OCI-LY3 (cell line): ENCODE data around the gene SYT1.

Experiments
- H2AFZ ChIP-seq: fragments of 200-600, 300-600 bp; shearing (Covaris generic); 2 replicates; pipeline ENCODE4 v1.6.0; 2014; ENCODE audit warnings: antibody characterized with exemption, low read depth, low read length
- H3K27ac ChIP-seq: fragments of 200-600, 300-600 bp; sonication (generic); 2 replicates; pipeline ENCODE4 v1.5.1; 2014; ENCODE audit warnings: mild to moderate bottlenecking, low read length, moderate library complexity, mixed read lengths
- H3K27me3 ChIP-seq: fragments of 200-600, 300-600 bp; sonication (generic); 2 replicates; pipeline ENCODE4 v1.6.1; 2014; ENCODE audit warnings: low read depth, low read length, mixed read lengths
- H3K36me3 ChIP-seq: fragments of 200-600, 300-600 bp; sonication (generic); replicated peaks from 2 replicates; pipeline ENCODE3; 2014; ENCODE audit warnings: low read depth, low read length, mixed read lengths
- H3K4me1 ChIP-seq: fragments of 300-600, 200-600 bp; sonication (generic); 2 replicates; pipeline ENCODE4 v1.6.1; 2014; ENCODE audit warnings: low read length, mixed read lengths
- H3K4me2 ChIP-seq: fragments of 200-600, 300-600 bp; sonication (generic); 2 replicates; pipeline ENCODE4 v1.6.1; 2014; ENCODE audit warnings: low read length, mixed read lengths
- H3K4me3 ChIP-seq: fragments of 300-600, 200-600 bp; sonication (generic); 2 replicates; pipeline ENCODE4 v1.5.1; 2014; ENCODE audit warnings: antibody characterized with exemption, mild to moderate bottlenecking, low read length, moderate library complexity
- H3K79me2 ChIP-seq: fragments of 300-600, 200-600 bp; shearing (Covaris generic); 2 replicates; pipeline ENCODE4 v1.6.1; 2014; ENCODE audit warnings: mild to moderate bottlenecking, low read length, mixed read lengths
- H3K9ac ChIP-seq: fragments of 300-600, 200-600 bp; shearing (Covaris generic); 2 replicates; pipeline ENCODE4 v1.6.0; 2014; ENCODE audit warnings: mild to moderate bottlenecking, low read length, moderate library complexity
- H3K9me3 ChIP-seq: fragments of 200-600, 300-600 bp; shearing (Covaris generic); 2 replicates; pipeline ENCODE4 v1.6.1; 2014; ENCODE audit warnings: low read length, mixed read lengths; ENCODE audit not compliant: insufficient read depth
- H4K20me1 ChIP-seq: fragments of 200-600, 300-600 bp; sonication (generic); 2 replicates; pipeline ENCODE4 v1.6.1; 2016; ENCODE audit warnings: low read length, mixed read lengths; ENCODE audit not compliant: insufficient read depth
- CTCF ChIP-seq: fragments of 200-600, 300-600 bp; sonication (generic); IDR thresholded peaks from 2 replicates; pipeline ENCODE4 v1.5.1; 2014; ENCODE audit warnings: antibody characterized with exemption, low read length, low read depth
- EZH2phosphoT487 ChIP-seq: fragments of 200-600 bp; shearing (Covaris generic); IDR thresholded peaks from 2 replicates; pipeline ENCODE4 v1.6.1; 2018; ENCODE audit warnings: antibody characterized with exemption, mixed run types, low read depth

The SYT1 gene

DNA sequence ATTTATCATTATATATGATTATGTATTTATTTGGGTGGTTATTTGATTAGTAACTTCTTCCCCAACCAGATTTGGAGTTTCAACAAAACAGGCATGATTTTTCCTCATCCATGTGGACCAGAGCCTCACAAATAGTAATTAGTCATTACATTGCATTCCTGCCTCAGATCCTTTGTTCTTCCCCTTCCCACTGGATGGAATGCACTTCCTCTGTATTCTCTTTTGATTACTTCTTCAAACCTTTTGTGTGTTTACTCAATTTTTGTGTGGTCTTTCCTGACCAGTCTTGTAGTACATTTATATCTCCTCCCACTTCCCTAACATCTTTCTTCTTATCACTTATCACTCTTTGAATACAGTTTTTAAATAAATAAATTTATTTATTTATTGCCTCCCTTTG lies 15.5 kb downstream of the SYT1 start:
- Histone ChIP-seq H3K79me2 (no peaks in the 10 kb centered on the region), H2AFZ (no peak overlapping the region), H3K4me3 (no peak overlapping the region), H3K9me3 (no peaks in the 10 kb centered on the region), H3K9ac (no peak overlapping the region), H3K4me2 (no peak overlapping the region), H4K20me1 (no peaks in the 10 kb centered on the region), H3K36me3 (no peaks in the 10 kb centered on the region), H3K4me1 (no peaks in the 10 kb centered on the region), H3K27ac (no peak overlapping the region), H3K27me3 (no peaks in the 10 kb centered on the region)
- no peak for TF ChIP-seq CTCF
- no peak for TF ChIP-seq EZH2phosphoT487

GRCh38 chr12:78881685-78882084 lies 17.1 kb downstream of the SYT1 start:
- no peaks in the 10 kb centered on the region for H3K4me1 ChIP-seq
- H3K9me3 ChIP-seq: no peaks in the 10 kb centered on the region
- no peak overlapping the region for H3K4me2 ChIP-seq
- no peak overlapping the region for H3K4me3 ChIP-seq
- H4K20me1 ChIP-seq: no peaks in the 10 kb centered on the region
- no peak overlapping the region for H3K27ac ChIP-seq
- H3K79me2 ChIP-seq: no peaks in the 10 kb centered on the region
- H3K36me3 ChIP-seq: no peaks in the 10 kb centered on the region
- H3K27me3 ChIP-seq: no peaks in the 10 kb centered on the region
- no peak overlapping the region for H3K9ac ChIP-seq
- TF ChIP-seq EZH2phosphoT487 (no peak), CTCF (no peak)
- H2AFZ ChIP-seq: no peak overlapping the region

- Histone ChIP-seq H3K27me3 (no peaks in the 10 kb centered on the region), H3K4me2 (no peak overlapping the region), H2AFZ (no peak overlapping the region), H3K27ac (no peak overlapping the region), H3K9ac (no peak overlapping the region), H3K79me2 (no peaks in the 10 kb centered on the region), H3K9me3 (no peaks in the 10 kb centered on the region), H4K20me1 (no peaks in the 10 kb centered on the region), H3K4me3 (no peak overlapping the region), H3K4me1 (peaks cover 10% of the 10 kb centered on the region), H3K36me3 (no peaks in the 10 kb centered on the region)
- TF ChIP-seq EZH2phosphoT487 (no peak), CTCF (no peak)
These were observed 20.9 kb downstream of the SYT1 start for GRCh38 chr12:78885466-78885865.

DNA sequence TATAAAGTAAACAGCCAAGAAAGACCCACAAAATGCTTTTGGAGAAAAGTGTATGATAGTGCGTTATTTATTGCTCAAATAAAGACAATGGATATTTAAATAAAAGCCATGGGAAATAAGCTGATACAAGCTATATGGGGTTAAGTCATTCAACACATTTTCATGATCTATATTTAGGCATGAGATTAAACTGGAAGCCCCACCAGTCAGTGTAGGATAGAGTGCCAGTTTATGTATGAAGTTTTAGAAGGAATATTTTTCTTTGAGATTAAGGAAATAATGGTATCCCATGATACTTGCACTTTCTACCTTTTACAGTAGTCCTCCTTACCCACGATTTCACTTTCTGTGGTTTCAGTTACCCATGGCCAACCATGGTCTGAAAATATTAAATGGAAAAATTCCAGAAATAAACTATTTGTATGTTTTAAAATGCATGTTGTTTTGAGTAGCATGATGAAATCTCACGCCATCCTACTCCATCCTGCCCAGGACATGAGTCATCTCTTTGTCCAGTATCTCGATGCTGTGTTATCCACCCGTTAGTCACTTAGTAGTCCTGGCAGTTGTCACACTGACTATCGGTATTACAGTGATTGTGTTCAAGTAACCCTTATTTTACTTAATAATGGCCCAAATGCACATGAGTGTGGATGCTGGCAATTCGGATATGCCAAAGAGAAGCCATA lies 22.3 kb downstream of the SYT1 start:
- Histone ChIP-seq H3K79me2 (no peaks in the 10 kb centered on the region), H3K9ac (no peak overlapping the region), H4K20me1 (no peaks in the 10 kb centered on the region), H2AFZ (no peak overlapping the region), H3K36me3 (no peaks in the 10 kb centered on the region), H3K9me3 (no peaks in the 10 kb centered on the region), H3K4me2 (no peak overlapping the region), H3K27ac (no peak overlapping the region), H3K4me3 (no peak overlapping the region), H3K4me1 (peaks cover 10% of the 10 kb centered on the region), H3K27me3 (no peaks in the 10 kb centered on the region)
- TF ChIP-seq CTCF: no peak
- TF ChIP-seq EZH2phosphoT487: no peak
